Daoy (cell line): ENCODE results near the gene ADAMTS2. TPM values are rescaled to one million over a fixed set of nuclear protein-coding genes. Genes with fewer than 3 reads are reported as not detected.

Source experiments
- DNase-seq: peaks from one replicate; pipeline ENCODE4 v3.0.0-alpha.2; 2015; ENCODE audit warnings: low read depth
- total RNA-seq: library from RNA; depleted of rRNA; stranded (reverse); fragments of >200 nt; shearing (Covaris generic); gene quantifications from 2 replicates; pipeline ENCODE4 v1.2.3, GENCODE V29; 2014

ADAMTS2 gene
- total RNA-seq, 1 experiment from 2014 or later = 0.46 TPM

GRCh38 chr5:179266291-179267070, 78.8 kb downstream of the ADAMTS2 start:
- no peak for DNase-seq

- DNase-seq = peak; percentile 71
Measured at GRCh38 chr5:179265514-179266290, 79.6 kb downstream of the ADAMTS2 start.

GRCh38 chr5:179264783-179265513, 80.3 kb downstream of the ADAMTS2 start:
- no peak for DNase-seq

GRCh38 chr5:179264053-179264782, 81.0 kb downstream of the ADAMTS2 start:
- DNase-seq = no peak

GRCh38 chr5:179263391-179264052, 81.7 kb downstream of the ADAMTS2 start:
- DNase-seq = no peak

GRCh38 chr5:179262126-179262920, 82.9 kb downstream of the ADAMTS2 start:
- DNase-seq = no peak

GRCh38 chr5:179261301-179262125, 83.7 kb downstream of the ADAMTS2 start:
- no peak for DNase-seq

GRCh38 chr5:179260324-179261070, 84.8 kb downstream of the ADAMTS2 start:
- no peak for DNase-seq

- DNase-seq = no peak
Measured at GRCh38 chr5:179259731-179260323, 85.4 kb downstream of the ADAMTS2 start.

GRCh38 chr5:179258922-179259730, 86.1 kb downstream of the ADAMTS2 start:
- no peak for DNase-seq

- DNase-seq = no peak
Measured at GRCh38 chr5:179258001-179258921, 87.0 kb downstream of the ADAMTS2 start.

GRCh38 chr5:179257176-179257682, 88.0 kb downstream of the ADAMTS2 start:
- DNase-seq = no peak

- DNase-seq = no peak
Measured at GRCh38 chr5:179256328-179257175, 88.7 kb downstream of the ADAMTS2 start.

- no peak for DNase-seq
Measured at GRCh38 chr5:179255527-179256327, 89.5 kb downstream of the ADAMTS2 start.
